GM19099 (cell line): ENCODE measurements around the gene KCND3.

Experiments
- POLR2A ChIP-seq: IDR thresholded peaks from 3 replicates; pipeline ENCODE4 v1.6.1; 2011; ENCODE audit warnings: low read depth; ENCODE audit not compliant: insufficient read length; ENCODE audit errors: extremely low read depth

KCND3 gene

GRCh38 chr1:111873460-111874030 is 115.9 kb downstream of the KCND3 start:
- TF ChIP-seq POLR2A: no peak

- TF ChIP-seq POLR2A: no peak
Observed at GRCh38 chr1:111870181-111870580, 119.3 kb downstream of the KCND3 start.

GRCh38 chr1:111867868-111868440 is 121.5 kb downstream of the KCND3 start:
- no peak for TF ChIP-seq POLR2A

- TF ChIP-seq POLR2A: no peak
Observed at GRCh38 chr1:111864862-111865261, 124.6 kb downstream of the KCND3 start.

- no peak for TF ChIP-seq POLR2A
Observed at GRCh38 chr1:111863401-111863800, 126.1 kb downstream of the KCND3 start.

GRCh38 chr1:111862599-111862998 is 126.9 kb downstream of the KCND3 start:
- TF ChIP-seq POLR2A: no peak

GRCh38 chr1:111861523-111861922 is 127.9 kb downstream of the KCND3 start:
- no peak for TF ChIP-seq POLR2A

- no peak for TF ChIP-seq POLR2A
Observed at GRCh38 chr1:111857194-111857651, 132.2 kb downstream of the KCND3 start.

- TF ChIP-seq POLR2A: no peak
Observed at GRCh38 chr1:111856411-111857185, 132.9 kb downstream of the KCND3 start.

- no peak for TF ChIP-seq POLR2A
Observed at GRCh38 chr1:111855260-111855659, 134.2 kb downstream of the KCND3 start.

- no peak for TF ChIP-seq POLR2A
Observed at GRCh38 chr1:111852261-111852721, 137.2 kb downstream of the KCND3 start.

- no peak for TF ChIP-seq POLR2A
Observed at GRCh38 chr1:111851552-111851951, 137.9 kb downstream of the KCND3 start.

- TF ChIP-seq POLR2A: no peak
Observed at GRCh38 chr1:111850109-111850508, 139.4 kb downstream of the KCND3 start.

- no peak for TF ChIP-seq POLR2A
Observed at GRCh38 chr1:111848852-111849545, 140.5 kb downstream of the KCND3 start.

- no peak for TF ChIP-seq POLR2A
Observed at GRCh38 chr1:111847466-111847865, 142.0 kb downstream of the KCND3 start.
